GM13976 (cell line): ENCODE results near the gene USP34.

ENCODE experiments used
- DNase-seq: peaks from one replicate; pipeline ENCODE4 v3.0.0; 2012; ENCODE audit warnings: low spot score
- in situ Hi-C: fragments of 300-500 bp; cut with MboI; formaldehyde crosslinking; loops from one replicate; pipeline ENCODE4 v1.12.0; 2022; ENCODE audit warnings: low sequenced_read_pairs, mixed read lengths, inconsistent platforms; ENCODE audit not compliant: unreplicated experiment
- TF ChIP-seq, protein P1 (sequence below): IDR thresholded peaks from 2 replicates; pipeline ENCODE4 v1.5.1; 2012; ENCODE audit warnings: borderline replicate concordance, mild to moderate bottlenecking; ENCODE audit not compliant: insufficient read depth; ENCODE audit errors: extremely low read depth, missing control alignments, control extremely low read depth

The USP34 gene

DNA sequence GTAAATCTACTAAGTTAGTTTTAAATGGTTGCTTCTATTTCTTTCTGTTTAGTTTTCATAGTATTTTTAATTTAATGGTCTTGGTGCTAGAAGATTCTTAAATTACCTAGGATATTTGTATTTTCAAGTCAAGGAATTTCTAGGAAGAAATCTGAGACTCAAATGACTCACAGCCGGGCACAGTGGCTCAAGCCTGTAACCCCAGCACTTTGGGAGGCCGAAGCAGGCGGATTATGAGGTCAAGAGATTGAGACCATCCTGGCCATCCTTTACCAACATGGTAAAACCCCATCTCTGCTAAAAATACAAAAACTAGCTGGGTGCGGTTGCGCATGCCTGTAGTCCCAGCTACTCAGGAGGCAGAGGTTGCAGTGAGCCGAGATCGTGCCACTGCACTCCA lies 213.4 kb downstream of the USP34 start:
- TF ChIP-seq, protein P1, sequence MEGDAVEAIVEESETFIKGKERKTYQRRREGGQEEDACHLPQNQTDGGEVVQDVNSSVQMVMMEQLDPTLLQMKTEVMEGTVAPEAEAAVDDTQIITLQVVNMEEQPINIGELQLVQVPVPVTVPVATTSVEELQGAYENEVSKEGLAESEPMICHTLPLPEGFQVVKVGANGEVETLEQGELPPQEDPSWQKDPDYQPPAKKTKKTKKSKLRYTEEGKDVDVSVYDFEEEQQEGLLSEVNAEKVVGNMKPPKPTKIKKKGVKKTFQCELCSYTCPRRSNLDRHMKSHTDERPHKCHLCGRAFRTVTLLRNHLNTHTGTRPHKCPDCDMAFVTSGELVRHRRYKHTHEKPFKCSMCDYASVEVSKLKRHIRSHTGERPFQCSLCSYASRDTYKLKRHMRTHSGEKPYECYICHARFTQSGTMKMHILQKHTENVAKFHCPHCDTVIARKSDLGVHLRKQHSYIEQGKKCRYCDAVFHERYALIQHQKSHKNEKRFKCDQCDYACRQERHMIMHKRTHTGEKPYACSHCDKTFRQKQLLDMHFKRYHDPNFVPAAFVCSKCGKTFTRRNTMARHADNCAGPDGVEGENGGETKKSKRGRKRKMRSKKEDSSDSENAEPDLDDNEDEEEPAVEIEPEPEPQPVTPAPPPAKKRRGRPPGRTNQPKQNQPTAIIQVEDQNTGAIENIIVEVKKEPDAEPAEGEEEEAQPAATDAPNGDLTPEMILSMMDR: no peak
- in situ Hi-C loops: no loop called here
- no peak for DNase-seq

DNA sequence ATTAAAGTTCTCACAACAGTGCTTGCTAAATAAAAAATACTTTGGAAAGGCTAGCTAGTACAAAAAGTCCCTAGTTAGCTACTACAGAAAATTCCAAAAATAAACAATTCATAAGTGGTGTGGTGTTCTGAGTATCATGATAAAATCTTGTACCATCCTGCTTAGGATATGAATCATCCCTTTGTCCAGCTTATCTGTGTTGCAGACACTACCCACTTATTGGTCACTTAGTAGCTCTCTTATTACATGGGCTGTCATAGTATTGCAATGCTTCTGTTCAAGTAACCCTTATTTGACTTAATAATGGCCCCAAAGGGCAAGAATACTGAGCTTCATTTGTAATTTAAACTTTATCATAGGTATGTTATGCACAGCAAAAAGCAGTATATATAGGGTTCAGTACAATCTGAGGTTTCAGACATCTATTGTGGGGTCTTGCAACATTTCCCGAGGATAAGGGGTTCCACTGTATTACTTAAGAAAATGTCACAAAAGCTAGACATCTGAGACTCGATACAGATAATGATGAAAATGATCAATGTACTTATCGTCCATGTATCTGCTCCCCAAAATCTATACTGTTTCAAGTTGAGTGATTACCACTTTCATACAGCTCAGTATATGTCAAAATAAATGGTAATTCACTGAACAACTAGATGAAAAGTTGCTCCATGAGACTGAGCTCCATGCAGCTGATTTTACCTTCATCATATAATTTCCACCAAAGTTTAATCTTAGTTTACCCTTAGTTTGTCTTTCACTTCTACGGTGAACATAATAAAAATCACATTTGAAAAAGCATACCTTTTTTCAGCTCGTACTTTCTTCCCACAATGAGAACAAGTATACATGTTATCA lies 215.1 kb downstream of the USP34 start:
- in situ Hi-C loops: no loop called here
- no peak for DNase-seq
- TF ChIP-seq, protein P1: no peak

DNA sequence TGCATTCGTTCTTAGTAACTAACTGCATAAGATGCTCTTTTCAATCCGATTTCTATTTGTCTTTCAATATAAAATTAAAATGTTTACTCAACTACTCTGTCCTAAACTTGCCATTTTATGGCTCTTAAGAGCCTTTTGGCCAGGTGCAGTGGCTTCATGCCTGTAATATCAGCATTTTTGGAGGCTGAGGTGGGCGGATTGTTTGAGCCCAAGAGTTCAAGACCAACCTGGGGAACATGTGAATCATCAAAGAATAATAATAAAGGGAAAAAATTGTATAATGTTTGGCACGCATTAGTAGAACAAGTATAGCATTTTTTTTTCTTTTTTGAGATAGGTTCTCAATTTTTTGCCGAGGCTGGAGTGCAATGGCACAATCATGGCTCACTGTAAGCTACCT lies 216.4 kb downstream of the USP34 start:
- DNase-seq: no peak
- in situ Hi-C loops: no loop called here
- TF ChIP-seq, protein P1: no peak

DNA sequence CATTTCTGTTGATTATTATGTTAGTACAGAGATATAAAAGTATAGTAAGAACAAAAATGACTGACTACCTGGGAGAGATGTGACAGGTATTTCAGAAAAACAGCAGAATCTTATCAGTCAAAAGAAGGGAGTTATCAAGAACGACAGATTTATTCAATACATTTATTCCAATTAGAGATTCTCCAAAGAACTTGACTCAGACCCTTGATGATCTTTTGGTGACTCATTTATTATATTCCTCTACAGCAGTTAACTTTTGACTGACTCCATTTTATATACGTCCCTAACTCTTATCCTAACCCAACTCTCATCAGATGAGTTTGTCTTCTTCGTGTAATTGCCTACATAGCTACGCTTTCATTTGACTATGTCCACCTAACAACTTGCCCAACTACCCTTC lies 217.8 kb downstream of the USP34 start:
- in situ Hi-C loops: no loop called here
- no peak for DNase-seq
- TF ChIP-seq, protein P1: no peak

DNA sequence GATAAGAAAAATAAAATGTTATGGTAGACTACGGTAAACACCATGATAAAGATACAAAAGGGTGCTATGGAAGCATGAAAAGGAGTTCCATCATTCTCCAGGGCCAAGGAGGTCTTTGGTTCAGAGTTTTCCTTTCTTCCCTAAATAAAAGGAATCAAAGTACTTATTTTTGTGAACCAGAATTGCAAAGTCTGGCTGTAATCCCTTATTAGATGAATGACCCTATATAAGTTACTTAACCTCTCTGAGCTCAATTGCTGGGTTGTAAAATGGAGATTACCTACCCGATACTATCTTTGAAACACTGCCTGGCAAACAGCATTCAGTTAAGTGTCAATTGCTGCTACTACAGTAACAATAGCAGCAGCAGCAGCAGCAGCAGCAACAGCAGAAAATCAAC lies 218.9 kb downstream of the USP34 start:
- TF ChIP-seq, protein P1: no peak
- in situ Hi-C loops: no loop called here
- no peak for DNase-seq

DNA sequence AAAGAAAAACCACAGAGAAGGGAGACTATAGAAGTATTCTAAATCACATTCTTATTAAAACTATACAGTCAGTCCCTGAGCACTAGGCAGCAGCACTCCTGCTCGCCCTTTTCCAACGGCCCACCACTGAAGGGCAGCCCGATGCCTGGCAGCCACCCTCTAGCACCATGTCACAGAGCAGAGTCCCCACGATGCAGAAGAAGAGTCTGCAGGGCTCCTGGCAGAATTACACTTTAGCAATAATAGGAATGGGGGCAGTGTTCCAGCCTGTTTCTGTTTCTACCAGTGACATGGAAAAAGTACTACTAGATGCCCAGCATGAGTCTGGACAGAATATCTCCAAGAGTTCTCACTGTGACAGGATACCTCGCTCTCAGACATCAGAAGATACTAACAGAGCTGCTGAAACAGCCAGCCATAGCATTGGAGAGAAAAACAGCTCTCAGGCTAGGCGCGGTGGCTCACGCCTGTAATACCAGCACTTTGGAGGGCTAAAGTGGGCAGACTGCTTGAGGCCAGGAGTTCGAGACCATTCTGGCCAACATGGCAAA lies 221.3 kb downstream of the USP34 start:
- no peak for DNase-seq
- in situ Hi-C loops: no loop called here
- TF ChIP-seq, protein P1: no peak
